Activated T-helper 17 cell treated with anti-CD3 and anti-CD28 coated beads, Interleukin-2, amount 50 U/mL, for 72 hours (primary cell): ENCODE results near the gene DIMT1. TPM values are rescaled to one million over a fixed set of nuclear protein-coding genes. Genes with fewer than 3 reads are reported as not detected.

Experiments used
- ATAC-seq: fragments of 150-1000 bp; cut with Tn5 transposase; replicated peaks from 2 replicates; pipeline ENCODE4 v1.10.0; 2021; ENCODE audit warnings: mild to moderate bottlenecking, moderate library complexity
- H3K27ac Mint-ChIP-seq: one replicate; pipeline ENCODE4 v1.8.0; 2022; ENCODE audit warnings: mixed read lengths
- H3K27me3 Mint-ChIP-seq: one replicate; pipeline ENCODE4 v1.8.0; 2022; ENCODE audit warnings: mixed read lengths
- H3K36me3 Mint-ChIP-seq: one replicate; pipeline ENCODE4 v1.8.0; 2022; ENCODE audit warnings: low read depth, mild to moderate bottlenecking, mixed read lengths
- H3K4me1 Mint-ChIP-seq: one replicate; pipeline ENCODE4 v1.8.0; 2022; ENCODE audit warnings: mixed read lengths
- H3K4me3 Mint-ChIP-seq: one replicate; pipeline ENCODE4 v1.8.0; 2022; ENCODE audit warnings: mild to moderate bottlenecking, mixed read lengths
- H3K9me3 Mint-ChIP-seq: one replicate; pipeline ENCODE4 v1.8.0; 2022; ENCODE audit warnings: mixed read lengths
- total RNA-seq, 2 donors: library from RNA; stranded (reverse); gene quantifications; one replicate each; pipeline ENCODE4 v1.2.3, GENCODE V29; 2022

DIMT1 gene
- total RNA-seq, 2 donors from 2014 or later = 33.7 to 45.9 TPM

DNA sequence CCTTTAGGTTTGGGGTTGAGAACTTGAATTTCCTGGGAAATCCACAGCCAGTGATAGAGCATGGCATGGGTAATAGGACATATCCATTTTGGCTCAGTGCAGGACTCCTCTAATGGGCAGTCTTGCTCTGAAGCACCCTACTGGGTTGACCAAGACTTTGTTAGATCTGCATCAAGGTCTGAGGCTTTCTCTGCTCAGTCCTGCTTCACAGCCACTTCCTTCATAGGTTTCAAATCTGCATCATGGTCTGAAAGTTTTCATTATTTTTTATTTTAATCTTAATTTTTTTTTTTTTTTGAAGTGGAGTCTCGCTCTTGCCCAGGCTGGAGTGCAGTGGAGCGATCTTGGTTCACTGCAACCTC, 61.2 kb downstream of the DIMT1 start:
- ATAC-seq = peak; percentile 18
- Mint-ChIP-seq H3K27me3 (no peaks in the 10 kb centered on the region), H3K9me3 (no peaks in the 10 kb centered on the region), H3K27ac (peak overlapping the region; percentile 79), H3K4me1 (peaks cover 48% of the 10 kb centered on the region), H3K36me3 (peaks cover 77% of the 10 kb centered on the region), H3K4me3 (peak overlapping the region; percentile 83)

GRCh38 chr5:62341783-62342475, 61.8 kb downstream of the DIMT1 start:
- Mint-ChIP-seq H3K36me3 (peaks cover 75% of the 10 kb centered on the region), H3K4me3 (peak overlapping the region; percentile 83), H3K27ac (peak overlapping the region; percentile 79), H3K27me3 (no peaks in the 10 kb centered on the region), H3K4me1 (peaks cover 47% of the 10 kb centered on the region), H3K9me3 (no peaks in the 10 kb centered on the region)
- peak; percentile 65 for ATAC-seq

DNA sequence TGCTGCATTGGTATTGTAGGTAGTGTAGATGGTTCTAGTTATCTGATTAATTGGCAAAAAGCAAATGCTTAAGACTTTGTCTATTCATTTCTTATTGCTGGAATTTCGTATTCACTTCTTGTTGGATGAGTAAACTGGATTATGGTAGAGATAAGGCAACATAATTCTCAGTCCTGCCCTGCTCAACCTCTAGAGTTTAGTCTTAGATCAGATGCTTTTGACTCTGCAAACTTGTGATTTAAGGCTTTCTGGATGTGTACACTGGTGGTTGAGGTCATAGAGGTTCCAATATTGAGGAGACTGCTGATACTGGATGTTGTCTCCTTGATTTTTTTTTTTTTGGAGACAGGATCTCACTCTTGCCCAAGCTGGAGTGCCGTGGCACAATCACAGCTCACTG, 62.7 kb downstream of the DIMT1 start:
- Mint-ChIP-seq H3K9me3 (no peaks in the 10 kb centered on the region), H3K4me1 (peaks cover 51% of the 10 kb centered on the region), H3K27ac (peak overlapping the region; percentile 79), H3K4me3 (peak overlapping the region; percentile 83), H3K27me3 (no peaks in the 10 kb centered on the region), H3K36me3 (peaks cover 75% of the 10 kb centered on the region)
- ATAC-seq = peak; percentile 64

- no peaks in the 10 kb centered on the region for H3K9me3 Mint-ChIP-seq
- peaks cover 79% of the 10 kb centered on the region for H3K36me3 Mint-ChIP-seq
- H3K27ac Mint-ChIP-seq = peak overlapping the region; percentile 67
- peaks cover 54% of the 10 kb centered on the region for H3K4me1 Mint-ChIP-seq
- no peaks in the 10 kb centered on the region for H3K27me3 Mint-ChIP-seq
- ATAC-seq = no peak
- peak overlapping the region; percentile 49 for H3K4me3 Mint-ChIP-seq
Measured at GRCh38 chr5:62340392-62340791, 63.3 kb downstream of the DIMT1 start.

Other genes starting within 250 kb of the DIMT1 start
- 100 to 1,000 TPM; 243 to 283 TPM for gene KIF2A, start 97.7 kb downstream of the DIMT1 start, total RNA-seq
- 10 to 100 TPM; 30.2 to 62.2 TPM for gene IPO11, start 8.9 kb upstream of the DIMT1 start, total RNA-seq
- 1 to 10 TPM; 1.1 to 2.5 TPM for gene LRRC70, start 174.9 kb upstream of the DIMT1 start, total RNA-seq